HEK293 (cell line): Measurements from ENCODE around the gene NAA80.

Experiments used
- CTCF ChIA-PET: fragments of 350-600 bp; formaldehyde crosslinking; extraction: SDS; loops from one replicate; lab custom pipeline; 2021; ENCODE audit warnings: antibody characterized with exemption; lab: Yijun Ruan, JAX
- POLR2A ChIA-PET: fragments of 300-600 bp; formaldehyde crosslinking; extraction: SDS; loops from one replicate; lab custom pipeline; 2020; ENCODE audit warnings: antibody characterized with exemption, inconsistent platforms; lab: Yijun Ruan, JAX
- H3K27ac ChIP-seq: fragments of 200-500 bp; sonication (Bioruptor generic); 2 replicates; pipeline ENCODE4 v1.5.1; 2014; ENCODE audit warnings: low read depth, low read length, control low read depth, inconsistent platforms; ENCODE audit errors: extremely low read depth
- H3K36me3 ChIP-seq, 2 experiments: fragments of 200-500 bp in 1 of 2; sonication (Bioruptor generic) in 1 of 2; 1 replicate in 1 of 2; 2 replicates in 1 of 2; pipeline ENCODE4 v1.5.1; 2014 to 2017; ENCODE audit warnings: inconsistent platforms in 2 of 2, low read length in 2 of 2; ENCODE audit not compliant: control insufficient read depth in 2 of 2, insufficient read depth in 1 of 2
- H3K4me1 ChIP-seq: fragments of 200-500 bp; sonication (Bioruptor generic); 2 replicates; pipeline ENCODE4 v1.5.1; 2014; ENCODE audit warnings: mild to moderate bottlenecking, low read length, inconsistent platforms; ENCODE audit not compliant: control insufficient read depth, insufficient read depth
- H3K4me3 ChIP-seq: 2 replicates; pipeline ENCODE4 v1.5.1; 2011; ENCODE audit warnings: low read depth, mild to moderate bottlenecking, control low read depth, low read length, moderate library complexity
- H3K9me3 ChIP-seq: fragments of 200-500 bp; sonication (Bioruptor generic); 2 replicates; pipeline ENCODE4 v1.5.1; 2014; ENCODE audit warnings: low read depth, low read length, inconsistent platforms; ENCODE audit not compliant: control insufficient read depth, insufficient read depth
- EGR2 ChIP-seq: fragments of 450-650 bp; formaldehyde crosslinking; IDR thresholded peaks from 2 replicates; pipeline ENCODE4 v1.5.1; 2016; ENCODE audit warnings: low read depth, missing biosample characterization, missing genetic modification characterization
- INSM2 ChIP-seq: fragments of 450-650 bp; formaldehyde crosslinking; IDR thresholded peaks from 2 replicates; pipeline ENCODE4 v1.5.1; 2016; ENCODE audit warnings: missing biosample characterization, missing genetic modification characterization
- RBAK ChIP-seq: fragments of 450-650 bp; formaldehyde crosslinking; IDR thresholded peaks from 2 replicates; pipeline ENCODE4 v1.5.1; 2016; ENCODE audit warnings: missing biosample characterization, missing genetic modification characterization
- REST ChIP-seq: fragments of 450-650 bp; formaldehyde crosslinking; IDR thresholded peaks from 2 replicates; pipeline ENCODE4 v1.5.1; 2016; ENCODE audit warnings: missing biosample characterization, missing genetic modification characterization
- YY2 ChIP-seq: fragments of 450-650 bp; formaldehyde crosslinking; IDR thresholded peaks from 2 replicates; pipeline ENCODE4 v1.5.1; 2016; ENCODE audit warnings: missing biosample characterization, missing genetic modification characterization
- ZBTB11 ChIP-seq: fragments of 450-650 bp; formaldehyde crosslinking; conservative IDR thresholded peaks from 2 replicates; pipeline ENCODE4 v1.5.1; 2016; ENCODE audit warnings: low read depth, missing biosample characterization, missing genetic modification characterization
- ZBTB20 ChIP-seq: fragments of 450-650 bp; formaldehyde crosslinking; IDR thresholded peaks from 2 replicates; pipeline ENCODE4 v1.5.1; 2016; ENCODE audit warnings: missing biosample characterization, missing genetic modification characterization
- ZBTB44 ChIP-seq: fragments of 450-650 bp; IDR thresholded peaks from 2 replicates; pipeline ENCODE4 v1.5.1; 2018; ENCODE audit warnings: missing biosample characterization, mild to moderate bottlenecking, missing genetic modification characterization
- ZNF138 ChIP-seq: fragments of 450-650 bp; formaldehyde crosslinking; IDR thresholded peaks from 2 replicates; pipeline ENCODE4 v1.5.1; 2016; ENCODE audit warnings: missing biosample characterization, missing genetic modification characterization, borderline replicate concordance
- ZNF2 ChIP-seq: fragments of 450-650 bp; formaldehyde crosslinking; IDR thresholded peaks from 2 replicates; pipeline ENCODE4 v1.5.1; 2016; ENCODE audit warnings: missing biosample characterization, missing genetic modification characterization
- ZNF26 ChIP-seq: fragments of 450-650 bp; formaldehyde crosslinking; IDR thresholded peaks from 2 replicates; pipeline ENCODE4 v1.5.1; 2016; ENCODE audit warnings: missing biosample characterization, missing genetic modification characterization
- ZNF335 ChIP-seq: fragments of 450-650 bp; formaldehyde crosslinking; conservative IDR thresholded peaks from 2 replicates; pipeline ENCODE4 v1.5.1; 2016; ENCODE audit warnings: missing biosample characterization, missing genetic modification characterization
- ZNF548 ChIP-seq: fragments of 450-650 bp; formaldehyde crosslinking; IDR thresholded peaks from 2 replicates; pipeline ENCODE4 v1.5.1; 2016; ENCODE audit warnings: missing biosample characterization, missing genetic modification characterization
- ZNF549 ChIP-seq: fragments of 450-650 bp; IDR thresholded peaks from 2 replicates; pipeline ENCODE4 v1.5.1; 2018; ENCODE audit warnings: missing biosample characterization, missing genetic modification characterization, mild to moderate bottlenecking, inconsistent platforms, moderate library complexity
- ZNF596 ChIP-seq: fragments of 450-650 bp; IDR thresholded peaks from 2 replicates; pipeline ENCODE4 v1.5.0; 2018; ENCODE audit warnings: missing biosample characterization, mild to moderate bottlenecking, missing genetic modification characterization, moderate library complexity
- ZNF600 ChIP-seq: fragments of 450-650 bp; formaldehyde crosslinking; IDR thresholded peaks from 2 replicates; pipeline ENCODE4 v1.5.1; 2016; ENCODE audit warnings: missing biosample characterization, missing genetic modification characterization
- ZNF629 ChIP-seq: fragments of 450-650 bp; formaldehyde crosslinking; IDR thresholded peaks from 2 replicates; pipeline ENCODE4 v1.5.1; 2017; ENCODE audit warnings: missing biosample characterization, missing genetic modification characterization
- ZNF707 ChIP-seq: fragments of 450-650 bp; formaldehyde crosslinking; IDR thresholded peaks from 2 replicates; pipeline ENCODE4 v1.5.1; 2016; ENCODE audit warnings: missing biosample characterization, missing genetic modification characterization
- ZNF76 ChIP-seq: fragments of 450-650 bp; formaldehyde crosslinking; IDR thresholded peaks from 2 replicates; pipeline ENCODE4; 2016; ENCODE audit warnings: low read depth, missing biosample characterization, missing genetic modification characterization, borderline replicate concordance
- ZSCAN4 ChIP-seq: fragments of 450-650 bp; formaldehyde crosslinking; IDR thresholded peaks from 2 replicates; pipeline ENCODE4 v1.5.1; 2017; ENCODE audit warnings: missing biosample characterization, missing genetic modification characterization

The NAA80 gene

GRCh38 chr3:50327943-50328691 is 28.9 kb upstream of the NAA80 start, which contains the start of gene TUSC2 (continued):
- TF ChIP-seq REST (peak; percentile 53; the same call in 1 of the 2 replicates), ZBTB11 (peak; percentile 86), ZBTB20 (0 out of 2 replicates have a peak, but pooled peaks have one; percentile 51), YY2 (0 out of 2 replicates have a peak, but pooled peaks have one; percentile 32), ZNF707 (tag by site-specific recombination) (no peak), INSM2 (tag by site-specific recombination) (no peak), ZNF629 (tag by site-specific recombination) (peak; percentile 33; the same call in 1 of the 2 replicates), ZNF76 (tag by site-specific recombination) (peak; percentile 92), ZNF600 (tag by site-specific recombination) (peak; percentile 67), ZNF26 (no peak)

GRCh38 chr3:50327129-50327528 is 27.9 kb upstream of the NAA80 start:
- Histone ChIP-seq H3K4me1 (no peaks in the 10 kb centered on the region), H3K36me3 (peaks cover 3 to 66% of the 10 kb centered on the region in 2 experiments), H3K4me3 (peak overlapping the region; percentile 92), H3K9me3 (no peaks in the 10 kb centered on the region)
- ChIA-PET CTCF (no interaction called here), POLR2A (interaction anchor here (1.4 to 2.6 kb wide), 9 partner anchors 10 to 67 kb away, joined by 3 to 63 read pairs (median 8); partner anchors contain the start of genes HYAL3, IFRD2, NAA80 and RASSF1)
- no peak for TF ChIP-seq RBAK (tag by site-specific recombination)
- no peak for TF ChIP-seq ZNF2 (tag by site-specific recombination)
- no peak for TF ChIP-seq ZNF138 (tag by site-specific recombination)
- no peak for TF ChIP-seq ZNF707 (tag by site-specific recombination)
- TF ChIP-seq ZNF549 (tag by site-specific recombination): no peak
- no peak for TF ChIP-seq ZNF596
- TF ChIP-seq ZSCAN4: no peak
- no peak for TF ChIP-seq ZNF548 (tag by site-specific recombination)
- TF ChIP-seq ZBTB44 (tag by site-specific recombination): no peak
- no peak for TF ChIP-seq EGR2 (tag by site-specific recombination)
- TF ChIP-seq ZNF335 (tag by site-specific recombination): no peak
- TF ChIP-seq, all 188 proteins: peak for 0
- H3K27ac ChIP-seq: peak overlapping the region; percentile 59; the same call in 1 of the 2 replicates
